ENCODE results near the gene CSTF1. TPM values are rescaled to one million over a fixed set of nuclear protein-coding genes. Genes with fewer than 3 reads are reported as not detected.

Gene CSTF1
- total RNA-seq, 1 donor from 2014 or later: 24.4 TPM

DNA sequence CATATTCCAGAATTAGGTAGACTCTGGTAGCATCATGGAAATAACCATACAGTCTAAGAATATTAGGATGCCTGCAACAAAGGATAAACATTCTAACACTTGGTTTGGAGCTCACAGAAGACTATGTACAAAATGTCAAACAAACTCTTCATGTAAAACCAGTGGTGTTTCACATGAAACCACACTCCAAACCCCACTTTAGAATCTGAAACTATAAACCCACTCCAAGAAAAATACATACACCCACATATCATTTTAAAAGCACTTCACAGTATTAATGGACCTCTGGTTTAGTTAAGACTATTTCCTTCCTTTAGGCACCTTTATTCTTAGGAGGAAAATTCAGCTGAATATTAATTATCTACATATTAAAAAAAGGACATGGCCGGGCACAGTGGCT lies 10.9 kb upstream of the CSTF1 start:
- Histone ChIP-seq H3K27ac (no peak overlapping the region), H3K4me3 (no peak overlapping the region), H3K4me1 (no peaks in the 10 kb centered on the region), H3K27me3 (ENCODE audit: low read depth) (no peaks in the 10 kb centered on the region), H3K36me3 (no peaks in the 10 kb centered on the region), H3K9me3 (no peaks in the 10 kb centered on the region)
- DNase-seq (no peak), ATAC-seq (no peak)
- TF ChIP-seq, protein P1, sequence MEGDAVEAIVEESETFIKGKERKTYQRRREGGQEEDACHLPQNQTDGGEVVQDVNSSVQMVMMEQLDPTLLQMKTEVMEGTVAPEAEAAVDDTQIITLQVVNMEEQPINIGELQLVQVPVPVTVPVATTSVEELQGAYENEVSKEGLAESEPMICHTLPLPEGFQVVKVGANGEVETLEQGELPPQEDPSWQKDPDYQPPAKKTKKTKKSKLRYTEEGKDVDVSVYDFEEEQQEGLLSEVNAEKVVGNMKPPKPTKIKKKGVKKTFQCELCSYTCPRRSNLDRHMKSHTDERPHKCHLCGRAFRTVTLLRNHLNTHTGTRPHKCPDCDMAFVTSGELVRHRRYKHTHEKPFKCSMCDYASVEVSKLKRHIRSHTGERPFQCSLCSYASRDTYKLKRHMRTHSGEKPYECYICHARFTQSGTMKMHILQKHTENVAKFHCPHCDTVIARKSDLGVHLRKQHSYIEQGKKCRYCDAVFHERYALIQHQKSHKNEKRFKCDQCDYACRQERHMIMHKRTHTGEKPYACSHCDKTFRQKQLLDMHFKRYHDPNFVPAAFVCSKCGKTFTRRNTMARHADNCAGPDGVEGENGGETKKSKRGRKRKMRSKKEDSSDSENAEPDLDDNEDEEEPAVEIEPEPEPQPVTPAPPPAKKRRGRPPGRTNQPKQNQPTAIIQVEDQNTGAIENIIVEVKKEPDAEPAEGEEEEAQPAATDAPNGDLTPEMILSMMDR (IDR thresholded peaks at IDR 0.05): no peak
- intact Hi-C loops (cut with DNase I): no loop called here

DNA sequence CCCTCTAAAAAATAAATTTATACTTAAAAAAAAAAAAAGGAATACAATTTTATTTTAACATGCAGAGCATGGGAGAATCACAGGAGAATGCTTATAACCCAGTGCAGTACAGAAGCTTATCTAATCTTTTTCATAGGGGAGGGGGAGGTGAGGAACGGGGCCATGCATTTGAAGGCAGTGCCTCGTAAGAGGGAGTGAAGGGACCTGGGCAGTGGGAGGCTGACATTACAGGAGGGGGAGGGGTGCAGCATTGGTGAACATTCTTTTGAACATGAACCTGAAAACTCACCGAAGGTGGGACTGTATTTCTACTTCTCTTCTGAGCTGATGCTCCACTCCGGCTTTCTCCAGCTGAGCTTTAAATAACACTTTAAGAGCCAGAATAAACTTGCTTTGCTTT lies 9.7 kb upstream of the CSTF1 start:
- intact Hi-C loops (cut with DNase I): no loop called here
- no peak overlapping the region for H3K4me3 ChIP-seq
- TF ChIP-seq, protein P1 (IDR thresholded peaks at IDR 0.05): no peak
- H3K27me3 ChIP-seq (ENCODE audit: low read depth): no peaks in the 10 kb centered on the region
- H3K9me3 ChIP-seq: no peaks in the 10 kb centered on the region
- no peaks in the 10 kb centered on the region for H3K36me3 ChIP-seq
- no peak for DNase-seq
- H3K4me1 ChIP-seq: no peaks in the 10 kb centered on the region
- H3K27ac ChIP-seq: no peak overlapping the region
- no peak for ATAC-seq

GRCh38 chr20:56383334-56383733 lies 9.1 kb upstream of the CSTF1 start:
- Histone ChIP-seq H3K4me3 (no peak overlapping the region), H3K9me3 (no peaks in the 10 kb centered on the region), H3K27me3 (ENCODE audit: low read depth) (no peaks in the 10 kb centered on the region), H3K27ac (no peak overlapping the region), H3K36me3 (no peaks in the 10 kb centered on the region), H3K4me1 (no peaks in the 10 kb centered on the region)
- intact Hi-C loops (cut with DNase I): no loop called here
- DNase-seq (no peak), ATAC-seq (no peak)
- TF ChIP-seq, protein P1 (IDR thresholded peaks at IDR 0.05): no peak

DNA sequence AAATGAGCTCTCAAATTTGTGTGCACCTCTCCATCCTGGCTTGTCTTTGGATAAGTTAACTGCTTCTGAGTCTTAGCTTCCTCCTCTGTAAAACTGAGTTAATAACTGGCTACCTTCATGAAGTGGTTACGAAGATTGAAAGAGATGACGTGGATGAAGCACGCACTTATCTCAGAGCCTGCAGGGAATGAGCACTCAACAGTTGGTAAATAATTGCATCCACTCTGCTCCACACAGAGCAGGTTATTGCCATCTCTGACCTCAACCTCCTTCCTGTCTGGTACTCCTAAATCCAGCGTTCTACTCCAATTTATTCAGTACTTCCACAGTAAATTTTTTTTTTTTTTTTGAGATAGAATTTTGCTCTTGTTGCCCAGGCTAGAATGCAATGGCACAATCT lies 7.3 kb upstream of the CSTF1 start:
- Histone ChIP-seq H3K4me3 (no peak overlapping the region), H3K4me1 (no peaks in the 10 kb centered on the region)
- no peak for DNase-seq

DNA sequence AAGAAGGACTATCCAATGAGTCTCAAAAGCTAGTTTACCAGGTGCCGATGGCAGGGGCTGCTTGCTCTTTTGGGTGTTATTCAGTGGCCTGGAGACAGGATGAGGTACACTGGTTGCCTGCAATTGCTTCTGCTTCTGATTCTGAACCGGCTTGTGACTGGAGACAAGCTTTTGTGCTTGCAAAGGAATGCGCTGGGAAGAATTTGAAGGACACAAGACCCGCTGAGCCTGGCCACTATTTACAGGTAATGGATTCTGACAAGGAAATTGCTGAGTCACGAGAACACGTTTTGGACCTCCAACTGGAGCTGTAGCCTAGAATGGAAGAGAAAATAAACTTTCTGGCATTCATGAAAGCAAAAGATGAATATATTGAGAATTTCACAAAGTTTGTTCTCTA lies 6.2 kb upstream of the CSTF1 start:
- Histone ChIP-seq H3K36me3 (no peaks in the 10 kb centered on the region), H3K9me3 (no peaks in the 10 kb centered on the region), H3K4me3 (no peak overlapping the region), H3K27me3 (ENCODE audit: low read depth) (no peaks in the 10 kb centered on the region), H3K4me1 (peaks cover 6% of the 10 kb centered on the region), H3K27ac (no peak overlapping the region)
- ATAC-seq: no peak
- no peak for DNase-seq
- intact Hi-C loops (cut with DNase I): no loop called here
- TF ChIP-seq, protein P1 (IDR thresholded peaks at IDR 0.05): no peak

More for the DNA sequence above, 7.3 kb upstream of the CSTF1 start:
- ATAC-seq: peak; percentile 57 to 82
- TF ChIP-seq, protein P1 (IDR thresholded peaks at IDR 0.05): no peak
- Histone ChIP-seq H3K27me3 (ENCODE audit: low read depth) (no peaks in the 10 kb centered on the region), H3K27ac (no peak overlapping the region), H3K36me3 (no peaks in the 10 kb centered on the region), H3K9me3 (no peaks in the 10 kb centered on the region)
- intact Hi-C loops (cut with DNase I): no loop called here

DNA sequence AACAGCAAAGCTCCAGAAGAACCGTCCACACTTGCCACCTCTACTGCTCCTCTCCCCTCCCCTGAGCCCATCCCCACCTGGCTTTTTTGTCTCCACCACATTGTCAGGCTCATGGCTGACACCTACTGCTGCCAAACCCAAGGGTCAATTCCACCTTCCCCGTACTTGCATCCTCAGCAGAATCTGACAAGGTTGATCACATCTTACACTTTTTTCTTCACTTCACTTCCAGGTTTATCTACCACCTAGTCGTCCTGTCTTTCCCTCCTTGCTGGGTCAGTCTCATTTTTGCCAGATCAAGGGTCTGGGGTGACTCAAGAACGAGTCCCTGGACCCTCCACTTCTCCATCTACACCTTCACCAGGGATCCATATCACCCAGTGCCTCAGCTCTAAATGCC lies 3.6 kb upstream of the CSTF1 start:
- Histone ChIP-seq H3K4me3 (no peak overlapping the region), H3K27ac (no peak overlapping the region), H3K4me1 (peaks cover 19% of the 10 kb centered on the region), H3K36me3 (no peaks in the 10 kb centered on the region), H3K27me3 (ENCODE audit: low read depth) (no peaks in the 10 kb centered on the region), H3K9me3 (no peaks in the 10 kb centered on the region)
- ATAC-seq: no peak
- intact Hi-C loops (cut with DNase I): no loop called here
- TF ChIP-seq, protein P1 (IDR thresholded peaks at IDR 0.05): no peak
- DNase-seq: no peak
